ENCODE data around the gene PPARG. TPM values are rescaled to one million over a fixed set of nuclear protein-coding genes. Genes with fewer than 3 reads are reported as not detected.

PPARG gene
- total RNA-seq, 1 donor = 4.7 TPM

DNA sequence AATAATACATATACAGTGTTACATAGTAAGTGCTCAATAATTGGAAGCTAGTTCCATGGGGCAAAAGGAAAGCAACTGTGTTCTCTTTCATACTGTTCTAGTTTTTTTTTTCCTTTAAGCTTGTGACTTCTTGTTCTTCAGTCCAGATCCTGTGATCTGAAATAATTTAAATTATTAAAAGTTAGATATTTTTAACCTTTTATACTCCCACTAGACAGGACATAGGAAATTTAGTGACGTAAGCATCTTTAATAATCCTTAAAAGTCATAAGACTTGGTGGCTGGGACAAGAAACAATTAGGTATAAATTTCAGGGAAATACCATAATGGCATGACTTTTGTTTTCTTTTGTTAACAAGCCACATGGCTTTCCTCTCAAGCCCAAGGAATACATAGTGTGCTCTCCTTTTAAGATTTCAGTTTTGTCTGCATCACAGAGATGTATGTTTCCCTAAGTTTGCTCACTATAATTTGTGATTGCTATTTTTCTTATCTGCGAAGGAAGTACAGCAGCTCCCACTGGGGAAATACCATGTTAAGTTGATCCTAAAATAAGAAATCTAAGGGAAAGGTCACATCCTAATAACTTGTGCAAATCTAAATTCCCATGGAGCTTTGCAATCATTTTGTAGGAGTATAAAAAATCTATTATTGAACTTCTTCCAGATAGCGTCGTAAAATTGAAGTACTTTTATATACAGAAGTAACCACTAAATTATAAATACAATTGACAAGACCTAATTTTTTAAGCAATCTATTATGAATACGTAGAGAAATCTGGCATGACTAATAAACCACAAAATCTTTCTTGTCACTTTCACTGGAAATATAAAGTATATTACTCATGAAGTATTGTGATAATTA is 30.1 kb downstream of the PPARG start:
- TF ChIP-seq, protein P1, sequence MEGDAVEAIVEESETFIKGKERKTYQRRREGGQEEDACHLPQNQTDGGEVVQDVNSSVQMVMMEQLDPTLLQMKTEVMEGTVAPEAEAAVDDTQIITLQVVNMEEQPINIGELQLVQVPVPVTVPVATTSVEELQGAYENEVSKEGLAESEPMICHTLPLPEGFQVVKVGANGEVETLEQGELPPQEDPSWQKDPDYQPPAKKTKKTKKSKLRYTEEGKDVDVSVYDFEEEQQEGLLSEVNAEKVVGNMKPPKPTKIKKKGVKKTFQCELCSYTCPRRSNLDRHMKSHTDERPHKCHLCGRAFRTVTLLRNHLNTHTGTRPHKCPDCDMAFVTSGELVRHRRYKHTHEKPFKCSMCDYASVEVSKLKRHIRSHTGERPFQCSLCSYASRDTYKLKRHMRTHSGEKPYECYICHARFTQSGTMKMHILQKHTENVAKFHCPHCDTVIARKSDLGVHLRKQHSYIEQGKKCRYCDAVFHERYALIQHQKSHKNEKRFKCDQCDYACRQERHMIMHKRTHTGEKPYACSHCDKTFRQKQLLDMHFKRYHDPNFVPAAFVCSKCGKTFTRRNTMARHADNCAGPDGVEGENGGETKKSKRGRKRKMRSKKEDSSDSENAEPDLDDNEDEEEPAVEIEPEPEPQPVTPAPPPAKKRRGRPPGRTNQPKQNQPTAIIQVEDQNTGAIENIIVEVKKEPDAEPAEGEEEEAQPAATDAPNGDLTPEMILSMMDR (IDR thresholded peaks at IDR 0.05; ENCODE audit: insufficient read depth, low read depth, low read length) = no peak
- DNase-seq (ENCODE audit: low read depth) = peak; percentile 29
- no peak overlapping the region for H3K4me3 ChIP-seq (ENCODE audit: low read depth, low read length)

DNA sequence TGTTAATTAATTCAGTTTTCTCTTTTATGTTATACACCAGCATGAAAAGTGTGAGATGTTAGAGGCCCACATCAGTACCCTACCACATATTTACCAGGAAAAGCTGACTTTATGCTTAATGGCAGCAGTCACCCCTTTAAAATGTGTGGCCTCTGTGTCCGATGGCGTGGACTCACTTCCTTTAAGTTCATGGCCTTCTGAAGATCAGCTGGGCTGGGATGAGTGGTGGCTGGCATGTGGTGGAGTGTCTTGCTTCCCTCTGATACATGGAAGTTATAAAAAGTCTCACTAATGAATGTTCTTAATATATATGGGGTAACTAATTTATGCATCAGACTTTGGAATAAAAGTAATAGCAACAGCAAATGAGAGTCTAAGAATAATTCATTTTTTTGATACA is 32.1 kb downstream of the PPARG start:
- no peak overlapping the region for H3K4me3 ChIP-seq (ENCODE audit: low read depth, low read length)
- TF ChIP-seq, protein P1 (IDR thresholded peaks at IDR 0.05; ENCODE audit: insufficient read depth, low read depth, low read length) = no peak
- no peak for DNase-seq (ENCODE audit: low read depth)

DNA sequence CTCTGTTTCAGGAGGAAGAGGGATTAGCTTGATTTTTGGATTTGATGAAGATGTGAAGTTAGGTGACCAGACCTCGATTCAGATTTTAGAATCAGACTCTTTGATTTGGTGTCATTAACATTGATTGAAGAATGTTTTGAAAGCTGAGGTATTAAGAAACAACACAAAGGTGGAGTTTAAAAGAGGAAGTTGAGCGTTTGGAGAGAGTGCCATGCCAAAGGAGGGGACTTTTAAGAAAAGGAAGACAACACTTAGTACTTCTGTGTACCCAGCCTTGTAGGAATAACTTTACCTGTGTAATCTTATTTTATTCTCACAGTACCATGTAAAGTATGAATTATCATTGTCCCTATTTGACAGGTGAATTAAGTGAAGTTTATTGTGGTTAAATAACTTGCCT is 34.4 kb downstream of the PPARG start:
- TF ChIP-seq, protein P1 (IDR thresholded peaks at IDR 0.05; ENCODE audit: insufficient read depth, low read depth, low read length) = no peak
- DNase-seq (ENCODE audit: low read depth) = no peak
- no peak overlapping the region for H3K4me3 ChIP-seq (ENCODE audit: low read depth, low read length)

DNA sequence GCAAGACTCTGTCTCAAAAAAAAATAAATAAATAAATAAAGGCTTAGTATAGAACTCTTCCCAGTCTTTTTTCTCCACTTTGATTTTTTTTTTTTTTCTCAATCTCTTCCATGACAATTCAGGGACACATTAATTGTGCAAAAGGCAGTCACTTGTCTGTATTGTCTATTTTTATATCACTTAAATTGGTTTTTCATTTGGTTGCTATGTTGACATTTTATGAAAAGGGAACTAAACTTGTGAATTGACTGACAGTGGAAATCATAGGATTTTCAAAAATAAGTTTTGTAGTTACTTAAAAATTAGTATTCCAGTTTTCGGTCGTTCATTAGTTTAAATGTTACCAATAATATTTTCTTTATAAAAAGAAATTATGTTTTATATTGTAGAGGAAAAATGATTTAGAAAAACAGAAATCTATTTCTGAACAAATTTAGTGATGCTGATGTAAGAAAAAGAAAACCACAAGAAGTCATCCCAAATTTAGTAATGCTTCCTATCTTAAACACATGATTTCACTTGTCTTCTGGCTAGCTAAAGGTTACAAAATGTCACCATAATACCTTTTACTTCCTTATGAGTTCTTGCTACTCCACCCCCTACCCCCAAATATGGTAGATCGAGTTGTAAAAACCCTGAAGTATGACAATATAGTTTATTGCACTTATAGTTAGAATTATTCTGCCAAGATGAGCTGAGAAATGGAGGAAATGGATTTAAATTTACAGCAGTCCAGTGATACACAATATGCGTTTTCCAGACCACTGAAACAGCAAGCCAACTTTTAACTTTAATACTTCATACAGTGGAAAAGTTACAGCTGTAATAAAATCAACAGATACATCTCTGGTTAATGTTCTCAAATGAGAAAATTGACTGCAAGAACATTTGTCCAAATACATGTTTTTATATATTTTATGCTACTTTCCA is 37.0 kb downstream of the PPARG start:
- no peak overlapping the region for H3K4me3 ChIP-seq (ENCODE audit: low read depth, low read length)
- DNase-seq (ENCODE audit: low read depth) = no peak
- TF ChIP-seq, protein P1 (IDR thresholded peaks at IDR 0.05; ENCODE audit: insufficient read depth, low read depth, low read length) = no peak

DNA sequence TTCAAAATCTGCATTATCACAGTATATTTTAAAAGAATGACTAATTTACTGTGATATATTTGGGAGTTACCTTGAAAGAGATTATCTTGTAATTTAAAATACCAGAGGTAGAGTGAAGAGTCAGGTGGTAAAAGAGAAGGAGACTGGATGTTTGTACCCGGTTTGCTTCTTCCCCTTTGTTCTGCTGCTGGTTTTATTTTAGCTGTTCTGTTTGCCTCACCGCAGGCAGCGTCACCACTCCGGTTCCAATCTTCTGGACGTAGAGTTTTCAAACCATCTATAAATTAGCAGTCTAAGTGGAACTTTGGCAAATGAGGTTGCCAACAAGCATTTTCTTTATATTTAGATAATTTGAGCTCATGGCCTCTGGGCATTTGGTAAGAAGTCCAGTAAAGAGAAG is 38.2 kb downstream of the PPARG start:
- H3K4me3 ChIP-seq (ENCODE audit: low read depth, low read length) = no peak overlapping the region
- DNase-seq (ENCODE audit: low read depth) = no peak

DNA sequence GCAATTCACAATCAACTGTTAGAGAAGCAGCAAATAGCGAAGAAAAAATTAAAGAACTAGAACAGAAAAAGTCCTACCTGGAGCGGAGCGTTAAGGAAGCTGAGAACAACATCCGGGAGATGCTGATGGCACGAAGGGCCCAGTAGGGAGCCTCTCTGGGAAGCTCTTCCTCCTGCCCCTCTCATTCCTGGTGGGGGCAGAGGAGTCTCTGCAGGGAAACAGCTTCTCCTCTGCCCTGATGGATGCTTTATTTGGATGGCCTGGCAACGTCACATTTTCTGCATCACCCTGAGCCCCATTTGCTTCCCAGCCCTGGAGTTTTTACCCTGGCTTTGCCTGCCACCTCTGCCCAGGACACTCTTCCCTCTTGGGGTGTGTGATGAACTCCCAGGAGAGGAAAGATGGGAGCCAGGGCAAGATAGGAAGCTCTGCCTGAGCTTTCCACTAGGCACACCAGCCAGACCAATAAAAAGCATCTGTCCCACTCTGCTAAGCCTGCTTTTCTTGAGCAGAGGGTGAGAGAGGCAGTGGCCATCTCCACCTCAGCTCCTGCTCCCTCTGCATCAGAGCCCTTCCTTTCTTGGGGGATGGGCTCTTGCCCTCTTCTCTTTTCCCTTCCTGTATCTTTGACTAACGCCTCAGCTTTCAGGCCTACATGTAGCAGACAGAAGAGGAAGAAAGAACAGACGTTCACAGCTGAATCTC is 39.4 kb downstream of the PPARG start:
- DNase-seq (ENCODE audit: low read depth) = no peak
- TF ChIP-seq, protein P1 (IDR thresholded peaks at IDR 0.05; ENCODE audit: insufficient read depth, low read depth, low read length) = no peak

More for the DNA sequence above, 38.2 kb downstream of the PPARG start:
- TF ChIP-seq, protein P1 (IDR thresholded peaks at IDR 0.05; ENCODE audit: insufficient read depth, low read depth, low read length) = no peak

More for the DNA sequence above, 39.4 kb downstream of the PPARG start:
- no peak overlapping the region for H3K4me3 ChIP-seq (ENCODE audit: low read depth, low read length)

Data from fibroblast of villous mesenchyme (primary cell).